Ectodermal cell (in vitro differentiated cells): Measurements from ENCODE around the gene ZFYVE9.
A peak's percentile ranks its signal among the peaks of the same experiment; 100 is the strongest.

Experiments used
- H3K27ac ChIP-seq: 2 replicates; pipeline ENCODE4 v1.7.0; 2013; ENCODE audit warnings: mild to moderate bottlenecking, low read depth, low read length; ENCODE audit not compliant: insufficient read depth, poor library complexity, severe bottlenecking
- H3K27me3 ChIP-seq: 2 replicates; pipeline ENCODE4 v1.7.0; 2013; ENCODE audit warnings: mild to moderate bottlenecking, low read length; ENCODE audit not compliant: insufficient read depth, control insufficient read depth, poor library complexity, severe bottlenecking
- H3K36me3 ChIP-seq: one replicate; pipeline ENCODE4 v1.7.0; 2013; ENCODE audit warnings: low read length; ENCODE audit not compliant: control insufficient read depth, insufficient read depth
- H3K4me1 ChIP-seq: one replicate; pipeline ENCODE4 v1.7.0; 2013; ENCODE audit warnings: low read length; ENCODE audit not compliant: control insufficient read depth, insufficient read depth
- H3K4me3 ChIP-seq: 2 replicates; pipeline ENCODE4 v1.7.0; 2013; ENCODE audit warnings: low read depth, low read length, control low read depth; ENCODE audit not compliant: insufficient read depth
- H3K9me3 ChIP-seq: 2 replicates; pipeline ENCODE4 v1.7.0; 2013; ENCODE audit warnings: mild to moderate bottlenecking, low read length, moderate library complexity; ENCODE audit not compliant: control insufficient read depth
- WGBS, 2 experiments: methylation state at CpG; one replicate each; pipeline ENCODE4 v1.1.7; 2013; ENCODE audit warnings: missing lambda C conversion rate in 2 of 2; 5-methylcytosine and 5-hydroxymethylcytosine counted together

Gene ZFYVE9

GRCh38 chr1:52352690-52353089, 210.8 kb downstream of the ZFYVE9 start:
- no peaks in the 10 kb centered on the region for H3K27me3 ChIP-seq
- WGBS, 2 experiments: 95 to 97% methylated on average over 7 of the region's 7 CpGs

GRCh38 chr1:52355436-52355835, 213.5 kb downstream of the ZFYVE9 start:
- H3K27me3 ChIP-seq: no peaks in the 10 kb centered on the region
- WGBS, 2 experiments: 96 to 97% methylated on average over 8 of the region's 8 CpGs
- H3K36me3 ChIP-seq: peaks cover 49% of the 10 kb centered on the region
- no peak overlapping the region for H3K27ac ChIP-seq
- no peak overlapping the region for H3K4me3 ChIP-seq
- H3K4me1 ChIP-seq: peaks cover 14% of the 10 kb centered on the region
- H3K9me3 ChIP-seq: no peaks in the 10 kb centered on the region

More at GRCh38 chr1:52352690-52353089, 210.8 kb downstream of the ZFYVE9 start:
- Histone ChIP-seq H3K4me3 (no peak overlapping the region), H3K4me1 (peaks cover 17% of the 10 kb centered on the region), H3K27ac (no peak overlapping the region), H3K9me3 (no peaks in the 10 kb centered on the region), H3K36me3 (peaks cover 34% of the 10 kb centered on the region)

- Histone ChIP-seq H3K4me3 (no peak overlapping the region), H3K27me3 (no peaks in the 10 kb centered on the region), H3K36me3 (peaks cover 50% of the 10 kb centered on the region), H3K27ac (no peak overlapping the region), H3K9me3 (no peaks in the 10 kb centered on the region), H3K4me1 (peaks cover 9% of the 10 kb centered on the region)
- 94 to 95% methylated on average over 11 of the region's 11 CpGs for WGBS, 2 experiments
Observed at GRCh38 chr1:52355847-52356505, 214.1 kb downstream of the ZFYVE9 start.

GRCh38 chr1:52356818-52357355, 215.0 kb downstream of the ZFYVE9 start:
- no peak overlapping the region for H3K27ac ChIP-seq
- WGBS, 2 experiments: 94 to 98% methylated on average over 8 of the region's 8 CpGs
- H3K36me3 ChIP-seq: peaks cover 55% of the 10 kb centered on the region
- no peaks in the 10 kb centered on the region for H3K27me3 ChIP-seq
- H3K4me3 ChIP-seq: no peak overlapping the region
- no peaks in the 10 kb centered on the region for H3K9me3 ChIP-seq
- peaks cover 2% of the 10 kb centered on the region for H3K4me1 ChIP-seq

- Histone ChIP-seq H3K4me1 (no peaks in the 10 kb centered on the region), H3K9me3 (no peaks in the 10 kb centered on the region), H3K27ac (no peak overlapping the region), H3K4me3 (no peak overlapping the region), H3K36me3 (peaks cover 57% of the 10 kb centered on the region), H3K27me3 (no peaks in the 10 kb centered on the region)
- WGBS, 2 experiments: 95% methylated on average over 9 of the region's 9 CpGs
Observed at GRCh38 chr1:52357397-52357796, 215.5 kb downstream of the ZFYVE9 start.

- Histone ChIP-seq H3K36me3 (peaks cover 52% of the 10 kb centered on the region), H3K27me3 (no peaks in the 10 kb centered on the region), H3K4me3 (no peak overlapping the region), H3K27ac (no peak overlapping the region), H3K4me1 (no peaks in the 10 kb centered on the region), H3K9me3 (no peaks in the 10 kb centered on the region)
- 96 to 97% methylated on average over 18 of the region's 18 CpGs for WGBS, 2 experiments
Observed at GRCh38 chr1:52358851-52359497, 217.1 kb downstream of the ZFYVE9 start.

GRCh38 chr1:52359676-52360594, 218.0 kb downstream of the ZFYVE9 start:
- H3K4me1 ChIP-seq: peaks cover 6% of the 10 kb centered on the region
- no peaks in the 10 kb centered on the region for H3K27me3 ChIP-seq
- no peak overlapping the region for H3K27ac ChIP-seq
- H3K4me3 ChIP-seq: no peak overlapping the region
- 95 to 96% methylated on average over 24 of the region's 24 CpGs for WGBS, 2 experiments
- peaks cover 42% of the 10 kb centered on the region for H3K36me3 ChIP-seq
- no peaks in the 10 kb centered on the region for H3K9me3 ChIP-seq

- H3K9me3 ChIP-seq: no peaks in the 10 kb centered on the region
- 91 to 95% methylated on average over 7 of the region's 7 CpGs for WGBS, 2 experiments
Observed at GRCh38 chr1:52360595-52360968, 218.7 kb downstream of the ZFYVE9 start.

GRCh38 chr1:52364235-52364839, 222.4 kb downstream of the ZFYVE9 start:
- peaks cover 7% of the 10 kb centered on the region for H3K4me1 ChIP-seq
- H3K36me3 ChIP-seq: peaks cover 24% of the 10 kb centered on the region
- H3K9me3 ChIP-seq: no peaks in the 10 kb centered on the region
- no peaks in the 10 kb centered on the region for H3K27me3 ChIP-seq
- peak overlapping the region; percentile 84 for H3K4me3 ChIP-seq
- 86 to 88% methylated on average over 5 of the region's 5 CpGs for WGBS, 2 experiments
- H3K27ac ChIP-seq: no peak overlapping the region

More at GRCh38 chr1:52360595-52360968, 218.7 kb downstream of the ZFYVE9 start:
- H3K27ac ChIP-seq: no peak overlapping the region
- no peaks in the 10 kb centered on the region for H3K27me3 ChIP-seq
- H3K4me1 ChIP-seq: peaks cover 7% of the 10 kb centered on the region
- peaks cover 39% of the 10 kb centered on the region for H3K36me3 ChIP-seq
- H3K4me3 ChIP-seq: no peak overlapping the region
